Parathyroid adenoma (tissue), 2 donors: ENCODE measurements around the gene SMCO1.

Experiments used
- H2AFZ ChIP-seq: fragments of 300-600 bp; sonication (generic); one replicate; pipeline ENCODE4 v1.7.0; 2017; ENCODE audit warnings: antibody characterized with exemption, mild to moderate bottlenecking
- H3K27ac ChIP-seq: fragments of 300-600 bp; sonication (generic); one replicate; pipeline ENCODE4 v1.7.0; 2017
- H3K27me3 ChIP-seq: fragments of 300-600 bp; sonication (generic); one replicate; pipeline ENCODE4 v1.7.0; 2017; ENCODE audit warnings: low read length; ENCODE audit not compliant: control insufficient read depth, insufficient read depth
- H3K36me3 ChIP-seq: fragments of 300-600 bp; sonication (generic); one replicate; pipeline ENCODE4 v1.7.0; 2017; ENCODE audit warnings: low read length; ENCODE audit not compliant: control insufficient read depth, insufficient read depth
- H3K4me1 ChIP-seq: fragments of 300-600 bp; sonication (generic); one replicate; pipeline ENCODE4 v1.7.0; 2017; ENCODE audit warnings: control low read depth
- H3K4me2 ChIP-seq: fragments of 300-600 bp; sonication (generic); one replicate; pipeline ENCODE4 v1.7.0; 2017; ENCODE audit warnings: low read length
- H3K4me3 ChIP-seq: fragments of 300-600 bp; sonication (generic); one replicate; pipeline ENCODE4 v1.7.0; 2017; ENCODE audit warnings: low read depth, low read length
- H3K79me2 ChIP-seq: fragments of 300-600 bp; sonication (generic); one replicate; pipeline ENCODE4 v1.7.0; 2017; ENCODE audit warnings: control low read depth
- H3K9ac ChIP-seq: fragments of 300-600 bp; sonication (generic); one replicate; pipeline ENCODE4 v1.7.0; 2017; ENCODE audit warnings: mild to moderate bottlenecking
- H3K9me3 ChIP-seq: fragments of 300-600 bp; sonication (generic); one replicate; pipeline ENCODE4 v1.7.0; 2017; ENCODE audit warnings: low read length; ENCODE audit not compliant: control insufficient read depth
- CTCF ChIP-seq: fragments of 300-600 bp; sonication (generic); IDR thresholded peaks from one replicate; pipeline ENCODE4 v1.7.0; 2017; ENCODE audit warnings: antibody characterized with exemption, mild to moderate bottlenecking
- donor health status: primary hyperparathyroidism.

SMCO1 gene

GRCh38 chr3:196518966-196519717, 4.0 kb upstream of the SMCO1 start:
- Histone ChIP-seq H3K36me3 (no peaks in the 10 kb centered on the region), H3K4me1 (no peaks in the 10 kb centered on the region), H3K79me2 (no peaks in the 10 kb centered on the region), H3K4me3 (no peak overlapping the region), H3K27me3 (no peaks in the 10 kb centered on the region), H3K9ac (no peak overlapping the region), H3K4me2 (no peak overlapping the region), H2AFZ (no peak overlapping the region), H3K9me3 (no peaks in the 10 kb centered on the region), H3K27ac (no peak overlapping the region)
- no peak for TF ChIP-seq CTCF

GRCh38 chr3:196517919-196518318, 2.8 kb upstream of the SMCO1 start:
- Histone ChIP-seq H3K4me2 (no peak overlapping the region), H3K27me3 (no peaks in the 10 kb centered on the region), H3K4me3 (no peak overlapping the region), H3K36me3 (no peaks in the 10 kb centered on the region), H3K79me2 (no peaks in the 10 kb centered on the region), H3K9ac (no peak overlapping the region), H3K27ac (no peak overlapping the region), H3K4me1 (no peaks in the 10 kb centered on the region), H3K9me3 (no peaks in the 10 kb centered on the region), H2AFZ (no peak overlapping the region)
- TF ChIP-seq CTCF: no peak

- Histone ChIP-seq H2AFZ (no peak overlapping the region), H3K79me2 (no peaks in the 10 kb centered on the region), H3K4me1 (no peaks in the 10 kb centered on the region), H3K9ac (no peak overlapping the region), H3K27me3 (no peaks in the 10 kb centered on the region), H3K4me2 (no peak overlapping the region), H3K27ac (no peak overlapping the region), H3K4me3 (no peak overlapping the region), H3K9me3 (no peaks in the 10 kb centered on the region), H3K36me3 (no peaks in the 10 kb centered on the region)
- no peak for TF ChIP-seq CTCF
These were observed 2.1 kb upstream of the SMCO1 start for GRCh38 chr3:196517162-196517800.

- Histone ChIP-seq H3K27ac (no peak overlapping the region), H3K9me3 (no peaks in the 10 kb centered on the region), H3K36me3 (no peaks in the 10 kb centered on the region), H3K27me3 (no peaks in the 10 kb centered on the region), H3K4me2 (no peak overlapping the region), H3K4me1 (no peaks in the 10 kb centered on the region), H2AFZ (no peak overlapping the region), H3K79me2 (no peaks in the 10 kb centered on the region), H3K4me3 (no peak overlapping the region), H3K9ac (no peak overlapping the region)
- no peak for TF ChIP-seq CTCF
These were observed 813 bp downstream of the SMCO1 start for GRCh38 chr3:196514350-196514716.
